Testis (tissue), 2 donors: ENCODE measurements around the gene TSBP1.

ENCODE experiments used
- CTCF ChIP-seq, 3 experiments: fragments of 450-650 bp in 2 of 3; fragments of 200-600 bp in 1 of 3; sonication (generic) in 1 of 3; IDR thresholded peaks; one replicate each; pipeline ENCODE4 v1.5.1; 2016 to 2019; ENCODE audit warnings: antibody characterized with exemption in 3 of 3, mild to moderate bottlenecking in 2 of 3, moderate library complexity in 1 of 3
- POLR2A ChIP-seq: fragments of 450-650 bp; IDR thresholded peaks from one replicate; pipeline ENCODE4 v1.6.1; 2017; ENCODE audit warnings: antibody characterized with exemption, mild to moderate bottlenecking, moderate library complexity

DNA sequence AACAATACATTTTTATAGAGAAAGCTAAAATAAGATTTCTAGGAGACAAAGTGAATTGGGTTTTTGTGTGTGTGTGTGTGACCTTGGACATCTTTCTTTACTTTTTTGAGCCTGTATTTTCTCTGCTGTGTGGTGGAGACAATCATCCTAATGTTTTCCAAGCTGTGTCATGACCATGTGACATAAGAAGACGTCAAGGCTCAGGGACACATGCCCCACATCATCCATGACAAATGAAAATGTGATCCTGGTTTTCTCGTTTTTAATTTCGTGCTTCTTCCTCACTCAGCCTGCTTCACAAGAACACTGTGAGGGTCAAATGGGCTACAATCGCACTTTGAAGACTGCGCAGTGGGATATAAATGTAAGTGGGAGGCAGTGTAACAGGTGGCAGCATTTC, 39.2 kb upstream of the TSBP1 start:
- TF ChIP-seq POLR2A: no peak
- TF ChIP-seq CTCF (IDR thresholded peaks at IDR 0.05): no peak
